ENCODE data around the gene TSPEAR. TPM values are rescaled to one million over a fixed set of nuclear protein-coding genes. Genes with fewer than 3 reads are reported as not detected.
"Not testable (repeated sequence)": the region's sequence is repeated elsewhere in the genome, so short reads cannot be mapped to it uniquely, and the experiment has no call there.

TSPEAR gene
- total RNA-seq, 3 donors from 2014 or later, result not detected

GRCh38 chr21:44681861-44682579, 29.4 kb downstream of the TSPEAR start, which contains the start of gene KRTAP12-1:
Gene KRTAP12-1, minus strand, starts transcription at chr21:44682163. Its CDS starts 40 bp downstream, at chr21:44682123.
- DNase-seq (no peak), ATAC-seq (no peak)

GRCh38 chr21:44681152-44681551, 30.2 kb downstream of the TSPEAR start:
- Mint-ChIP-seq H3K9me3 (no peaks in the 10 kb centered on the region), H3K36me3 (ENCODE audit: insufficient read depth) (no peaks in the 10 kb centered on the region), H3K27me3 (ENCODE audit: low read depth) (peaks cover 10% of the 10 kb centered on the region), H3K4me1 (ENCODE audit: low read depth) (peaks cover 6% of the 10 kb centered on the region), H3K4me3 (no peak overlapping the region)
- DNase-seq (no peak), ATAC-seq (no peak)

More at GRCh38 chr21:44681861-44682579, 29.4 kb downstream of the TSPEAR start, which contains the start of gene KRTAP12-1:
- Mint-ChIP-seq H3K4me1 (ENCODE audit: low read depth) (peaks cover 6% of the 10 kb centered on the region), H3K9me3 (no peaks in the 10 kb centered on the region), H3K36me3 (ENCODE audit: insufficient read depth) (no peaks in the 10 kb centered on the region), H3K27me3 (ENCODE audit: low read depth) (peaks cover 12% of the 10 kb centered on the region), H3K4me3 (no peak within 1 kb of the TSS)

- no peak for ATAC-seq
- Mint-ChIP-seq H3K27me3 (ENCODE audit: low read depth) (peaks cover 4% of the 10 kb centered on the region), H3K4me3 (no peak overlapping the region), H3K4me1 (ENCODE audit: low read depth) (peaks cover 1% of the 10 kb centered on the region), H3K36me3 (ENCODE audit: insufficient read depth) (peaks cover under 1% of the 10 kb centered on the region), H3K9me3 (peaks cover 7% of the 10 kb centered on the region)
- no peak for DNase-seq
Observed at GRCh38 chr21:44677881-44678280, 33.5 kb downstream of the TSPEAR start.

- H3K27me3 Mint-ChIP-seq (ENCODE audit: low read depth), result peaks cover 2% of the 10 kb centered on the region
- no peak for DNase-seq
- no peak overlapping the region for H3K4me3 Mint-ChIP-seq
- H3K4me1 Mint-ChIP-seq (ENCODE audit: low read depth), result peaks cover 1% of the 10 kb centered on the region
- ATAC-seq, result no peak
- H3K9me3 Mint-ChIP-seq, result peaks cover 24% of the 10 kb centered on the region
- H3K36me3 Mint-ChIP-seq (ENCODE audit: insufficient read depth), result peaks cover 2% of the 10 kb centered on the region
Observed at GRCh38 chr21:44671911-44672310, 39.5 kb downstream of the TSPEAR start.

GRCh38 chr21:44670642-44671432, 40.5 kb downstream of the TSPEAR start:
- Mint-ChIP-seq H3K36me3 (ENCODE audit: insufficient read depth) (peaks cover 2% of the 10 kb centered on the region), H3K4me1 (ENCODE audit: low read depth) (peaks cover under 1% of the 10 kb centered on the region), H3K9me3 (peaks cover 23% of the 10 kb centered on the region), H3K4me3 (no peak overlapping the region), H3K27me3 (ENCODE audit: low read depth) (peaks cover 1% of the 10 kb centered on the region)
- DNase-seq, result no peak
- no peak for ATAC-seq

- peaks cover 15% of the 10 kb centered on the region for H3K9me3 Mint-ChIP-seq
- ATAC-seq, result no peak
- H3K36me3 Mint-ChIP-seq (ENCODE audit: insufficient read depth), result no peaks in the 10 kb centered on the region
- no peaks in the 10 kb centered on the region for H3K4me1 Mint-ChIP-seq (ENCODE audit: low read depth)
- H3K27me3 Mint-ChIP-seq (ENCODE audit: low read depth), result no peaks in the 10 kb centered on the region
- H3K4me3 Mint-ChIP-seq, result no peak overlapping the region
- DNase-seq, result no peak
Observed at GRCh38 chr21:44667612-44668011, 43.8 kb downstream of the TSPEAR start.

GRCh38 chr21:44666401-44667320, 44.7 kb downstream of the TSPEAR start, which contains the start of gene KRTAP12-2:
Gene KRTAP12-2, minus strand, starts transcription at chr21:44666927. Its CDS starts 41 bp downstream, at chr21:44666886.
- Mint-ChIP-seq H3K4me1 (ENCODE audit: low read depth) (no peaks in the 10 kb centered on the region), H3K27me3 (ENCODE audit: low read depth) (no peaks in the 10 kb centered on the region), H3K4me3 (no peak within 1 kb of the TSS), H3K36me3 (ENCODE audit: insufficient read depth) (peaks cover 4% of the 10 kb centered on the region), H3K9me3 (peaks cover 15% of the 10 kb centered on the region)
- ATAC-seq (no peak), DNase-seq (no peak)

- Mint-ChIP-seq H3K9me3 (peaks cover 12% of the 10 kb centered on the region), H3K4me3 (no peak overlapping the region), H3K4me1 (ENCODE audit: low read depth) (peaks cover 3% of the 10 kb centered on the region), H3K27me3 (ENCODE audit: low read depth) (no peaks in the 10 kb centered on the region), H3K36me3 (ENCODE audit: insufficient read depth) (peaks cover 4% of the 10 kb centered on the region)
- DNase-seq, result no peak
- ATAC-seq, result no peak
Observed at GRCh38 chr21:44664691-44665090, 46.7 kb downstream of the TSPEAR start.

GRCh38 chr21:44661567-44661966, 49.8 kb downstream of the TSPEAR start:
- not testable (repeated sequence) for ATAC-seq; H3K27me3 Mint-ChIP-seq (ENCODE audit: low read depth); DNase-seq; H3K36me3 Mint-ChIP-seq (ENCODE audit: insufficient read depth); H3K4me3 Mint-ChIP-seq
- H3K4me1 Mint-ChIP-seq (ENCODE audit: low read depth), result peaks cover 34% of the 10 kb centered on the region
- peaks cover 13% of the 10 kb centered on the region for H3K9me3 Mint-ChIP-seq

- Mint-ChIP-seq H3K4me1 (ENCODE audit: low read depth) (peaks cover 55% of the 10 kb centered on the region), H3K36me3 (ENCODE audit: insufficient read depth) (peaks cover 4% of the 10 kb centered on the region), H3K4me3 (peak overlapping the region; percentile 20), H3K9me3 (peaks cover 19% of the 10 kb centered on the region), H3K27me3 (ENCODE audit: low read depth) (no peaks in the 10 kb centered on the region)
- ATAC-seq (peak in 1 of 2 donors; percentile 16), DNase-seq (no peak)
Observed at GRCh38 chr21:44658913-44659595, 52.3 kb downstream of the TSPEAR start.

- no peak for ATAC-seq
Observed at GRCh38 chr21:44658541-44658910, 52.8 kb downstream of the TSPEAR start.

GRCh38 chr21:44657635-44658540, 53.5 kb downstream of the TSPEAR start, which contains the start of gene KRTAP12-3:
Gene KRTAP12-3, plus strand, starts transcription at chr21:44657932. Its CDS starts 48 bp downstream, at chr21:44657980.
- Mint-ChIP-seq H3K36me3 (ENCODE audit: insufficient read depth) (peaks cover 4% of the 10 kb centered on the region), H3K27me3 (ENCODE audit: low read depth) (no peaks in the 10 kb centered on the region), H3K9me3 (peaks cover 19% of the 10 kb centered on the region), H3K4me1 (ENCODE audit: low read depth) (peaks cover 62% of the 10 kb centered on the region), H3K4me3 (peak within 1 kb of the TSS; percentile 67)
- DNase-seq (no peak), ATAC-seq (peak; percentile 46 to 61)

More at GRCh38 chr21:44658541-44658910, 52.8 kb downstream of the TSPEAR start:
- DNase-seq, result no peak
- Mint-ChIP-seq H3K27me3 (ENCODE audit: low read depth) (no peaks in the 10 kb centered on the region), H3K9me3 (peaks cover 19% of the 10 kb centered on the region), H3K4me3 (peak overlapping the region; percentile 51), H3K36me3 (ENCODE audit: insufficient read depth) (peaks cover 4% of the 10 kb centered on the region), H3K4me1 (ENCODE audit: low read depth) (peaks cover 61% of the 10 kb centered on the region)

All from activated T-cell treated with anti-CD3 and anti-CD28 coated beads, Interleukin-2, amount 50 U/mL, for 4 hours (primary cell).